GM19043 (cell line): ENCODE data around the gene ERFE.
"Not testable (repeated sequence)": the region's sequence is repeated elsewhere in the genome, so short reads cannot be mapped to it uniquely, and the experiment has no call there.

Source experiments
- ATAC-seq: cut with Tn5 transposase; IDR thresholded peaks from one replicate; pipeline ENCODE4 v1.9.1; 2021; ENCODE audit warnings: low read depth; ENCODE audit not compliant: unreplicated experiment

The ERFE gene, protein sequence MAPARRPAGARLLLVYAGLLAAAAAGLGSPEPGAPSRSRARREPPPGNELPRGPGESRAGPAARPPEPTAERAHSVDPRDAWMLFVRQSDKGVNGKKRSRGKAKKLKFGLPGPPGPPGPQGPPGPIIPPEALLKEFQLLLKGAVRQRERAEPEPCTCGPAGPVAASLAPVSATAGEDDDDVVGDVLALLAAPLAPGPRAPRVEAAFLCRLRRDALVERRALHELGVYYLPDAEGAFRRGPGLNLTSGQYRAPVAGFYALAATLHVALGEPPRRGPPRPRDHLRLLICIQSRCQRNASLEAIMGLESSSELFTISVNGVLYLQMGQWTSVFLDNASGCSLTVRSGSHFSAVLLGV

GRCh38 chr2:238158509-238159070, at the start of gene ERFE:
ERFE (plus strand) TSS chr2:238158970; CDS start chr2:238159008, 38 bp downstream.
- no peak for ATAC-seq

- no peak for ATAC-seq
These were observed 45.2 kb upstream of the ERFE start for GRCh38 chr2:238113611-238114010.

- no peak for ATAC-seq
These were observed 44.4 kb upstream of the ERFE start for GRCh38 chr2:238114331-238114841.

DNA sequence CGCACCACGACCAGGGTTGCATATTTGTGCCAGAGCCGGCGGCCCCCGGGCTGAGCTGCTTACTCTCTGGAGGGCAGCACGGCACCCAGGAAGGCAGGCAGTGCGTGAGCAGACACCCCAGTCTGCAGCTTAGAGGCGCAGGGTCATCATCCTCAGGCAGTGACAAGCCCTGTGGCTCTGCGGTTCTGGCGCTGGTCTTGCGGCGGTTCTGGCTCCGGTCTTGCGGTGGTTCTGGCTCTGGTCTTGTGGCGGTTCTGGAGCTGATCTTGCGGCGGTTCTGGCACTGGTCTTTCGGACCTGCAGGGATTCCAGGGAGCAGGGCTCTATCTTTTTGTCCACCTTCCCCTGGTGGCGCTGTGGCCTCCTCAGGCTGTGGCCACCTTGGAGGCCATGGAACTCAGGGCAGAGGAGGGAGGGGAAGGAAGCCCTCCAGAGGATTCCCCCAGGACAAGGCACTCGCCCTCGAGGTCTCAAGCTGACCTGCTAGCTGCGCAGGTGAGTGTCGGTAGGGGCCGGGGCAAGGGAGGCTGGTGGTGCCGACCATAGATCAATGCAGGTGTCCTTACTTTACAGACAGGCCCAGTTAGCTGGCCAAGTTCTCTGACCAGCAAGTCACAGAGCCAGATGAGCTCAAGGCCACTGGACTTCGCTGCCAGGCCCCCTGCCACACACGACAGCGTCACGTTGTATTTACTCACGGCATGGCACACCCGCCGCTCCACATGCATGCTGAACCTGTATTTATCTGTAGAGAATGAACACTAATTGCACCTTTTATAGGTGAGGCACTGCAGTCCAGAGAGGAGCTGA, 43.7 kb upstream of the ERFE start:
- ATAC-seq = no peak

DNA sequence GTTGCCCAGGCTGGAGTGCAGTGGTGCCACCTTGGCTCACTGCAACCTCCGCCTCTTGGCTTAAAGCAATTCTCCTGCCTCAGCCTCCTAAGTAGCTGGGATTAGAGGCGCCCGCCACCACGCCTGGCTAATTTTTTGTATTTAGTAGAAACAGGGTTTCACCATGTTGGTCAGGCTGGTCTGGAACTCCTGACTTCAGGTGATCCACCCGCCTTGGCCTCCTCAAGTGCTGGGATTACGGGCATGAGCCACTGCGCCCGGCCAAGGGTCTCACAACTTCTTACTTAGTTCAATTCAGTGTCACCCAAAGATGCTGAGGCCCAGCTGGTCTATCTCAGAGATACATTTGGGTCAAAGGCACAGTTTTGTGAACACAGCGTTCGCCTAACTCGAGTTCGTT, 43.1 kb upstream of the ERFE start:
- not testable (repeated sequence) for ATAC-seq

DNA sequence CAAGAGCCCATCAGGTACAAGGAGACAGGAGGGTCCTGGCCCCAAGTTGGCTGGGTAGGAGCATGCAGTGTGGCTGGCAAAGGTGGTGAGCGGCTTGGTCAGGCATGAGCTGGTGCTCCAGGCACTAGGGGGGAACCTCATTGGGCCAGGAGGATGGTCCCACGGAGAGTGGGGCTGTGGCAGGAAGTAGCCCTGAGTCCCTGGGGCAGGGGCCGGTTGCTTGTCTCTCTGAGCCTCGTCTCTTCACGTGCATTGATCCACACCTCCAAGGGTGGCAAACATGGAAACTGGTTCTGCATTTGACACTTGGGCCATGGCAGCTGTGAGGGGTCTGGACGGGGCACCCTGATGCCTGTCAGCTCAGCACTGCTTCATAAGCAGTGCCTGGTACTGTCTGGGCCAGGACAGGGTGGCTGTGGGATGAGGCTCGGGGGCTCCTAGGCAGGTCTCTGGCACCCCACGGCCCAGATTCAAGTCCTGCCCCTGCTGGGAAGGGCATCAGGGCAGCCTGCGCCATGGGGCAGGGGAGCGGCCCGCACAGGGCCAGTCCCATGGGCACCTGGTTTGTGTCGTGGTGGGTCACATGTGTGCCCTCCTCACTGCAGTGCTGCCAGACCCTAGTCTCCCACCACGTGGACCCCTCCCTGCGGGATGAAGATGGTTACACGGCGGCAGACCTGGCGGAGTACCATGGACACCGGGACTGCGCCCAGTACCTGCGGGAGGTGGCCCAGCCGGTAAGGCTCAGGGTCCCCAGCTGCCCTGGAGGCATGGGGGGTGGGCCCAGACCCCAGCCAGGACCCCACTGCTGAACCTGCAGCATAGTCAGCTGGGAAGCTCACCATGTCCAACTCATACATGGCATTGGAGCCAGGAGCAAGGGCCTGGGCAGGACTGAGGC, 42.2 kb upstream of the ERFE start:
- ATAC-seq = no peak

DNA sequence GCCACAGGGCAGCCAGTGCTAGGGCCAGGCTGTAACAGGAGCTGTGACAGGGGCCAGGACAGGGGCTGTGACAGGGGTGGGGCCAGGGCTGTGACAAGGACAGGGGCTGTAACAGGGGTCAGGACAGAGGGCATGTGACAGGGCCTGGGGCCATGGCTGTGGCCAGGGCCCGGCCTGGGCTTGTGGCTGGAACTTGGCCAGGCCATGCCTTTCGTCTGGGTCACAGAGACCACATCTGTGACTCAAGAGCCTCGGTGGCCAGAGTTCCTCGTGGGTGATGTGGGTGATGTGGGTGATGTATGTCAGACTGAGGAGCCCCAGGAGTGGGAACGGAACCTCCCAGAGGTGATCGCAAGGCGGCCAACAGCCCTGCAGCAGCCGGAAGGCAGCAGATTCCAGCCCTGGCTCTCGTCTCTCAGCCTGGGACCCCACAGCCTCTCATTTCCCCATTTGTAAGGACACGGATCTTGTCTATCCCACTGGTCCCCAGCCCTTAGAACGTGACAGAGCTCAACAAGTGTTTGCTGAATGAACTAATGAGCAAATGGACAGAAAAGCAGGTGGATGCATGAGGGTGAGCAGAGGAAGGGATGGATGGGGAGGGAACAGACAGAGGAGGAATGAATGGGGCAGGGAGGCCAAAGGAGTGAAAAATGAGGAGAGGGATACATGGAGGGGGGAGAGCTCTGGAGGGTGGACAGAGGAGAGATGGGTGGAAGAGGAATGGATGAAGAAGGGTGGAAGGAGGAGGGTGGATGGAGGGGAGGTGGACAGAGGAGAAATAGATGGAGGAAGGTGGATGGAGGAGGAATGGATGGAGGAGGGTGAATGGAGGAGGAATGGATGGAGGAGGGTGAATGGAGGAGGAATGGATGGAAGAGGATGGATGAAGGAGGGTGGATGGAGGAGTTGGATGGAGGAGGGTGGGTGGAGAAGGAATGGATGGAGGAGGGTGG, 41.3 kb upstream of the ERFE start:
- ATAC-seq = no peak

DNA sequence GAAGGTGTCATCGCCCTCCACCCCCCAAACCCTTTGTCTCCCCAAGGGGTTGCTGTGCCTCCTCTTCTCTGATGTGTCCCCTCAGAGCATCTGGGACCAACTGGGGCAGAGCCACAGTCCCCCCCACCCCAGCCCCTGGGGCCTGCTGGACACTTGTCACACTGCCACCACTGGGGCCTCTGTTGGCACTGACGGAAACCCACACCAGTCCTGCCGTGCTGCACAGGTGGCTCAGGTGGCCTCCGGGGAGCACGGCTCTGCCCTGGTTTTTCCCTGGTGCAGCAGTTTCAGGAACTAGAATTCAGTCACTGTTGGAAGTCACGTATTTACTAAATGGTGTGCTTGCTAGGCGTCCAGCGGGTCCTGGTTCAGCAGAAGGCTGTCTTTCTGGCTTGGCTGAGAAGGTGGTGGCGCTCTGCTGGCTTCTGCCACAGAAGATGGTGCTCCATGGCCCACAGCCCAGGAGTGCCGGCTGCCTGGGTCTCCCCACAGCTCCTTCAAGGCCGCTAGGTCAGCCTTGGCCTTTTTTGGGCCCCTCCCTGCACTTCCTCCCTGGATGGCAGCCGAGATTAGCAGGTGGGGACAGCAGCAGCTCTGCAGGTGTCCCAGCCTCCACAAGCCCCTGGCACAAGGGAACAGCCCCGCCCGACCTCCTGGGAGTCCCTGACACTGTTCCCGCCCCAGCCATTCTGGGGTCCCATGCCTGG, 38.9 kb upstream of the ERFE start:
- ATAC-seq = no peak

- no peak for ATAC-seq
These were observed 38.1 kb upstream of the ERFE start for GRCh38 chr2:238120463-238121298.

DNA sequence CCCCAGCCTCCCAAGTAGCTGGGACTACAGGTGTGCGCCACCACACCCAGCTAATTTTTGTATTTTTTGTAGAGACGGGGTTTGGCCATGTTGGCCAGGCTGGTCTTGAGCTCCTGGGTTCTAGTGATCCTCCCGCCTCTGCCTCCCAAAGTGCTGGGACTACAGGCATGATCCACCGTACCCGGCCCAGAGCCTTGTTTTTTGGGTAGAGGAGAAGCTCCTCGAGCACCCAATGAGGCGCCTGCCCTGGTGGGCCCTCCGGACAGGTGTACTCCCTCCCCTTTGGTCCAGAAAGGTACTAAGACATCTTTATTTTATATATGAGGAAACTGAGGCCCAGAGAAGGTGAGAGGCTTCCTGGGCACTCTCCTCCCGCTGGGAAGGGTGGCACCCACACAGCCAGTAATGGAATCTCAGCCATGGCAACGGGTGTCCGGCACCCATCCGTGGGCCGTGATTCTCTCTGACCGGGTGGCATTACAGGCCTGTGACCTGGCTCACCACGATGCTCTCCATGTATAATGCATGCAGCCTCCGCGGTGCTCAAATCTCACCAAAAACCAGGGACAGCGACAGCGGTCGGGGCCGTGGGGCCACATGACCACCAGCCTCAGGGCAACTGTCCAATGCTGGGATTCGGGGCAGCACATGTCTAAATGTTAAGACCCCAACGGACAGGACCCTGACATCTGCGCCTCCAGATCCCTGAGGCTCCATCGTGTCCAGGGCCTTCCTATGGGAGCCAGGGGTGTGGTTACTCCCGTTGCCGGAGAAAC, 37.1 kb upstream of the ERFE start:
- no peak for ATAC-seq

DNA sequence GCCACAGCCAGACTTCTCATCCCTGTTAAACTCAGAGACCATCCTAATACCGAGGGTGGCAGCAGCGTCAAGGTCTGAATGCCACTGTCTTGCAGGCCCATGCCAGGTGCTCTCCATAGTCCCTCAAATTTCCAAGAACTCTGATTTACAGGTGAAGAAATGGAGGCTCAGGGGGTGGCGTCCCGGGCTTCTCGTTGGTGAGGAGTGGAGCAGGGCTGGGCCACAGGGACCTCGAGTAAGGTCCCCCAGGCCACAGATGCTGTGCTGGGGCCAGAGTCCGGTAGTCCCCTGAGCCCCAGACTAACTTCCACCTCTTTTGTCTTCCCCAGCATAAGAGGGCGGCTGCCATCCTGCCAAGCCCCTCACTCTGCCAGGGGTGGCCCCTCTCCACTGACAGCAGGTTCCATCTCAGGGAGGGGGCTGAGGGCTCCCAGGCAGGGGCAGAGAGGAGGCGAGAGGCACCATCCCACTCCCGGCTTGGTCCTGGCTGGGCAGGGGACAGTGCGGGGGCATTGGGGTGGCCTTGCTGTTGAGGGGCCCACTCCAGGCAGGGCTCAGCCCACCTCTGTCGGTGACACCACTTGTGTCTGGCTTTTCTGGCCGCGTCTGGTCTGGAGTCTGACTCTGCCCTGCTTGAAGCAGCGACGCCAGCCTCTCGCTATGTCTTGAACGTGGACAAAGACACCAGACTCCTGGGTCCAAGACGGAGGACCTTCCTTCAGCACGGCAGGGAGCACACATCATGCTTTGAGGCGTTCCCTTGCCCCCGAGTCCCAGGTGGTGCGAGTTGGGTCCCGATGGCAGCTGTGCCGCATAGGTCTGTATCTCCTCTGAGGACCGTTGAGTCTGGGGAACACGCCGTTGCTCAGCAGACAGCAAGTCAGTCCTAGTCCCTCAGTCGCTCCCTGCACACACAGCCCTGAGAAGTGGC, 36.2 kb upstream of the ERFE start:
- no peak for ATAC-seq

- ATAC-seq = no peak
These were observed 35.4 kb upstream of the ERFE start for GRCh38 chr2:238123218-238123971.

DNA sequence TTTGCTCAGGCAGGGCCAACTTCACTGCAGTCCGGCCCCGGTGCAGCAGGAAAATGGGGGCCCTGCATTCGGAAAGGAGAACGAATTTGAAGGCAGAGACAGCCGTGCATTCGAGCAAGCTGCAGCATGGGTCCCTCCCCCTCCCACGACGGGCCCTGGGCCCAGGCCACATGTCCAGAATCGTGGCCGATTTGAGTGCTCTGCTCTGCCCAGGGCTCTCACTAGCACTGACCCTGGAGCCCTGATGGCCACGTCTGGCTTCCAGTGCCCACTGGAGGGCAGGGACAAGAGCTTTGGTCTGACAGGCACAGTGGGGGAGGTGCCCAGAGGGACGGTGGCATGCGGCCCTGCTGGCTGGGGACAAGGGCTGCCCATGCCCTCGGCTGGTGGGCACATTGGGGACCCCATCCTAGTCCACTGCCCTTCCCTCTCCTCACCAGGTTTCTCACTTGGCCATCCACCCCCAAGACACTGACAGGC, 34.7 kb upstream of the ERFE start:
- no peak for ATAC-seq

DNA sequence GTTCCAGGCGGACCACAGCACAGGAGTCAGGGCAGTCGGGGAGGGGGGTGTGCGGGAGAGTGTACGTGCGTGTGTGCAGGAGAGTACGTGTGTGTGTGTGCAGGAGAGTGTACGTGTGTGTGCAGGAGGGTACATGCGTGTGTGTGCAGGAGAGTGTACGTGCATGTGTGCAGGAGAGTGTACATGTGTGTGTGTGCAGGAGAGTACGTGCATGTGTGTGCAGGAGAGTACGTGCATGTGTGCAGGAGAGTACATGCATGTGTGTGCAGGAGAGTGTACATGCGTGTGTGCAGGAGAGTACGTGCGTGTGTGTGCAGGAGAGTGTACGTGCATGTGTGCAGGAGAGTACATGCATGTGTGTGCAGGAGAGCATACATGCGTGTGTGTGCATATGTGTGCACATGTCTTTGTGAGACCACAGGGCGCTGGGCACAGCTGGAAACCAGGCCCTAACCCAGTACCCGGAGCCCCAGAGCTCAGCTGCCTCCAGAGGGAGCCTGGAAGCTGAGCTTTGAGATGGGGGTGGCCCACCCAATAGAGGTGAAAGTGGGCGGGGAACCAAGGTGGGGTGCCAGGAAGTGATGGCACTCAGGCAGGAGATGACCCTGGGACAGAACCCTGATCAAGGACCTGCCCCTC, 34.2 kb upstream of the ERFE start:
- no peak for ATAC-seq
